Activated CD4-positive, alpha-beta T cell treated with anti-CD3 and anti-CD28 coated beads for 4 hours (primary cell): ENCODE measurements around the gene VSTM4.

Experiments
- DNase-seq, 2 donors: peaks; one replicate each; pipeline ENCODE4 v3.0.0-alpha.2; 2020

The VSTM4 gene

GRCh38 chr10:49116509-49117375 is 1.4 kb upstream of the VSTM4 start:
- no peak for DNase-seq

DNA sequence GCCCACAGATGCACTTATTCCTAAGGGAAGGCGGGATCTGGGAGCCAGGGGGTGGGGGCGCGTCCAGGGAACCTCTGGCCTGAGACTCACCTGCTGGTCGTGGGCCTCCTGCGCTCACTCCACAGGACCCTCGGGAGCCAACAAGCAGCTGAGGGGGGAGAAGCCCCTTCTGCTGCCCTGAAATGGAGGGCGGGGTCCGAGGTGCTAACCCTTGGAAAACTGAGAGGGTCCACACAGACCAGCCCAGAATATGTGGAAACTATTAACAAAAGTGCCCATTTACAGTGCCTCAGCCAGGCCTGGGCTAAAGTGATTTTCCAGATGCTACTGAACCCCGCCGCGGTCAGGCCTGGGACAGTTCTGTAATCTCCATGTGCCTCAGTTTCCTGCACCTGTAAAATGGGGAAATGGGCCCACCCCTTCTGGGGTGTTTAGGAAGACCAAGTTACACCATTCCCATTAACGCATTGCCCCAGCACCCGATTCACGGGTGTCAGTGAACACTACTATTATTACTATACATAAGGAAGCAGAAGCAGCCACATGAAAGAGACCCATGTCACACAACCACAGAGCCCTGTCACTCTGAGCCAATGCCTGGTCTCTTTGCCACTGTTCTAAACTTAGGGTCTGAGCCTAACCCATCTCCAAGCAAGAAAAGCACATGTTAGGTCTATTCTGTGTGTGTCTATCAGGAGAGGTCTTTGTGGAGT is 630 bp upstream of the VSTM4 start:
- DNase-seq, result no peak

GRCh38 chr10:49114718-49115014 is 656 bp downstream of the VSTM4 start:
- no peak for DNase-seq

- no peak for DNase-seq
Measured at GRCh38 chr10:49113741-49114141, 1.6 kb downstream of the VSTM4 start.

DNA sequence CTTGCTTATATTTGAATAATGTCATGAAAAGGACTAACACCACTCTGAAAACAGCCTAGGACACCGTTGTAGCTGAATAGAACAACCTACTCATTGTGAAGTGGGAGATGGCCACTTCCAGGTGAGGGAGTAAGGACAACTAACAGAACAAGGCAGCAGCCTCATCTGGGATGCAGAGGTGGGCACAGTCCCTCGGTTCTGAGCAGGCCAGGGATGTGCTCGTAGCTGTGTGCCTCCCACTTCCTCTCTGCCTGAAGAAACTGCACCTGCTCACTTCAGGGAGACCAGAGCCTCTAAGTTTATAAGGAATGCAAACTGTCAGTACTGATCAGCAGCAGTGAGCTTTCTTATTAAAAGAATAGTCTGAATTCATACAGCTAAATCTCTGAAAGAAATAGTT is 2.5 kb downstream of the VSTM4 start:
- DNase-seq, result no peak

DNA sequence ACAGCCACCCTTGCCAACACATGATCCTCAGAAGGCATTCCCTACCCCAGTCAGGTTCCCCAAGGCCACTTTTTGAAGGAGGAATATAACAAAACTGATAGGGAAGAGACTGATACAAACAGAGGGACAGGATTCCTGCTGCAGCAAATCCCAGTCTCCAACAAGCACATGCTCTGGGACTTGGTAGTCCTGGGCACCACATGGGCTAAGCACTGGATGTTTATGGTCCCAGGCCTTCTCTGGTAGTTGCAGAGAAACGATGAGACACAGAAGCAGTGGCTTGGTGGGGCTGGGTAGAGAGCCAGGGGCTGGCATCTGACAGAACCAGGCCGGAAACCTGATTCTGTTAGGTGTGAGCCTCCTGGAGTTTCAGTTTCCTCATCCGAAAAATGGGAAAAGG is 3.2 kb downstream of the VSTM4 start:
- no peak for DNase-seq

GRCh38 chr10:49111320-49111698 is 4.0 kb downstream of the VSTM4 start:
- DNase-seq, result no peak

DNA sequence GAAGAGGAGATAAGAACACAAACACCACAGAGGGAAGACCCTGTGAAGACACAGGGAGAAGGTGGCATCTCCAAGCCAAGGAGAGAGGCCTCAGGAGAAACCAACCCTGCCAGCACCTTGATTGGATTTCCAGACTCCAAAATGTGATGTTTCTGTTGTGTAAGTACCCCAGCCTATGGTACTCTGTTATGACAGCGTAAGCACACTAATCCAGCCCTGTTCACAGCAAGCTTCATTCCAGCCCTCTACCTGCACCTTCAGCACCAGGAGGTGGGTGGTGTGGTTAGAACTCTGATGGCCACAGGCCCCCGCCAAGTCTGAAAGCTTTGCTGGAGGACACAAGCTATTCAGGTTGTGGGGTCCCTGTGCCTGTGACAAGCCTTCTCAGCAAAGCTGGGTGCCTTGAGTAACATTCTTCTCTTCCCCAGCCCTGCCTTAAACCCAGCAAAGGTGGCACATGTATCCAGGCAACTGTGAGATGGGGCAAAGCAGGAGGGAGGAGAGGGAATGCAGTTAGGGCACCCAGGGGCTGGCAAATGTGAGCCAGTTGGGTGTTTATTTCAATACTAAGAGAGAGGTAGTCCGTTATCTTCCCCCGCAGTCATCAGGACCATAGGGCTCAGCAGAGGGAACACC is 4.5 kb downstream of the VSTM4 start:
- DNase-seq, result no peak

- DNase-seq, result no peak
Measured at GRCh38 chr10:49109669-49110340, 5.5 kb downstream of the VSTM4 start.

DNA sequence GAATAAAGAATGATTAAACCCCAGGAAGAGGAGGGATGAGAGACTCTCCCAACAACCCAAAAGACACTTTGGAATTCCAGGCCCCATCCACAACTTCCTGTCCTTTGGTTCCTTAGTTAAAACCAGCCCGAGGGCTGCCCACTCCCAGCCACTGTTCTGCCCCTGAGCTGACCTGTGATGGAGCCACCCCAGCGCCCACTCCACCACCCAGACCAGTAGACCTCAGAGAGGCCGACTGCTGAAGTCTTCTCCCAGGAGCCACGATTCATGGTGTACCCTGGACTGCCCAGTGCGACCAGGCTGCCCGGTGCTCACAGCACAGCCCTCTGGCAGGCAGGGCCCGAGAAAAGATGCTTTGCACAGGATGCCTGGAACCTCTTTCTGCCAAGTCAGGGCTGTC is 6.7 kb downstream of the VSTM4 start:
- no peak for DNase-seq

GRCh38 chr10:49107887-49108267 is 7.4 kb downstream of the VSTM4 start:
- no peak for DNase-seq

GRCh38 chr10:49107111-49107886 is 8.0 kb downstream of the VSTM4 start:
- DNase-seq, result no peak

GRCh38 chr10:49106451-49106850 is 8.9 kb downstream of the VSTM4 start:
- DNase-seq, result no peak

- DNase-seq, result no peak
Measured at GRCh38 chr10:49105076-49105475, 10.2 kb downstream of the VSTM4 start.

DNA sequence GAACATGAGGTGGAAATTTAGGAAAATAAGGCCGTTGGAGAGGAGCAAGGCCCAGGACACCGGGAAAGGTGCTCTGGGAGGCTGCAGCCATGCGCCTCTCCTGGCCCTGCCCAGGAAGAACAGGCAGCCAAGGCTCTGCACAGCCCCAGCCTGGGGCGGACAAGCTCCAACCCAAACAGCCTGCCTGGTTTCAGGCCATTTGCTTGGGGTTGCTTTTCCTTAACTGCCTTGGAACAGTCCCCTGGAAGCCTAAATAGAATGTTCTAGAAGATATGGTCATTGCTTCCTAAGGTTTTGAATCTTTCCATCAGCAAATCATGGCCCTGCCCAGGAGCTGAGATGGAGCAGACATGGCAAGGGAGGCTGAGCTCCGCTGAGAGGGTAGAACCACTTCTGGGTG is 11.0 kb downstream of the VSTM4 start:
- no peak for DNase-seq

- no peak for DNase-seq
Measured at GRCh38 chr10:49103761-49104160, 11.6 kb downstream of the VSTM4 start.

DNA sequence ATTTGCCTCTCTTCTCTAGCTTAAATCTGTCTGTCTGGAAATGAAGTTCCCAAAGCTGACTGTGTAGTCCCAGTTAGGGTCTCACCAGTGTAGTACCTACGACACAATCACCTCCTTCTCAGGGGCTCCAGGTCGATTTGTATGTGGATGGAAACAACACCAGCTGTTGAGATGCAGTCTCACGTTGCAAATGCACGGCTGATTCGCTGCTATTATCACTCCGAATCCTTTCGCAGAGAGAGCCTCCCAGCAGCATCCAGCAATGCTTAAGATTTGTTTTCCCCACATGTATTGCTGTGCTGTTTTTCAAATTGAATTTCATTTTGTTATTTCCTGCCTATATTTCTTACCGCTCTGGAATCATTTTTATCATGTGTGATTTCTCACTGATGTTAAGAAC is 16.3 kb downstream of the VSTM4 start:
- no peak for DNase-seq

DNA sequence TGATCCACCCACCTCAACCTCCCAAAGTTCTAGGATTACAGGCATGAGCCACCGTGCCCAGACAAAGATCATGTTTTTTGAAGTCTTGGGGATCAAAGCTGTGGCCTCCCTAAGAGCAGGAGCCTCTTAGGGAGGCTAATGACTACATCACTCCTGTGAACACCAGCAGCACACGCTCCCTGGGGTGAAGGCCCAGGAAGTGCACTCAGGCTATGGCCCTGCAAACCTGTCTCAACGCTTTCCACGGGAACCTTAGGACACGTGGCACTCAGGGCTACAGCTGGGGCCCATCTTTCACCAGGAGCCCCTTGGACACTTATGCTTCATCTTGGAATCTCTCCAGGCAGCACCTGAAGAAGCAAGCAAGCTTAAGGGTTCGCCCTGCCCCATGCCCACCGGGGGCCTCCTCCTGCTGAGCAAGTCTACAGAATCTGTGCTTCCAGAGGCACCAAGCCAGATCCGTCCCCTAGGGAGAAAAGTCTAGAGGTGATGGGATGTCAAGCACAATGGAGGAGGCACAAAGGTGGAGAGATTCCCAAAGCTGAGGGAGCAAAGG is 18.4 kb downstream of the VSTM4 start:
- DNase-seq, result no peak

- DNase-seq, result no peak
Measured at GRCh38 chr10:49094646-49095045, 20.7 kb downstream of the VSTM4 start.

DNA sequence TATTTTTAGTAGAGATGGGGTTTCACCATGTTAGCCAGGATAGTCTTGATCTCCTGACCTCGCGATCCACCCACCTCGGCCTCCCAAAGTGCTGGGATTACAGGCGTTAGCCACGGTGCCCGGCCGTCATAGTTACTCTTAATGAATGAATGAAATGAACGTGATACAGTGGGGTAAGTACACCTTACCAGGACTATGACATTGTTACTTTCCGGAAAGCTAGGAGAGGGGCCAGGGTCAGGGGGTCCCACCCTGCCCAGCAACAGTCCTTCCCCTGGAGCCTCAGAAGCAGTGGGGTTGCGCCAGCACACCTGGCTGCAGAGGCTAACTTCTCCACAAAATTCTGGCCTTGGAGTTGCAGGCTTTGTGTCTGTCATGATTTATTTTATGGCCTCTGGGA is 21.4 kb downstream of the VSTM4 start:
- no peak for DNase-seq

- DNase-seq, result no peak
Measured at GRCh38 chr10:49092477-49092876, 22.8 kb downstream of the VSTM4 start.

DNA sequence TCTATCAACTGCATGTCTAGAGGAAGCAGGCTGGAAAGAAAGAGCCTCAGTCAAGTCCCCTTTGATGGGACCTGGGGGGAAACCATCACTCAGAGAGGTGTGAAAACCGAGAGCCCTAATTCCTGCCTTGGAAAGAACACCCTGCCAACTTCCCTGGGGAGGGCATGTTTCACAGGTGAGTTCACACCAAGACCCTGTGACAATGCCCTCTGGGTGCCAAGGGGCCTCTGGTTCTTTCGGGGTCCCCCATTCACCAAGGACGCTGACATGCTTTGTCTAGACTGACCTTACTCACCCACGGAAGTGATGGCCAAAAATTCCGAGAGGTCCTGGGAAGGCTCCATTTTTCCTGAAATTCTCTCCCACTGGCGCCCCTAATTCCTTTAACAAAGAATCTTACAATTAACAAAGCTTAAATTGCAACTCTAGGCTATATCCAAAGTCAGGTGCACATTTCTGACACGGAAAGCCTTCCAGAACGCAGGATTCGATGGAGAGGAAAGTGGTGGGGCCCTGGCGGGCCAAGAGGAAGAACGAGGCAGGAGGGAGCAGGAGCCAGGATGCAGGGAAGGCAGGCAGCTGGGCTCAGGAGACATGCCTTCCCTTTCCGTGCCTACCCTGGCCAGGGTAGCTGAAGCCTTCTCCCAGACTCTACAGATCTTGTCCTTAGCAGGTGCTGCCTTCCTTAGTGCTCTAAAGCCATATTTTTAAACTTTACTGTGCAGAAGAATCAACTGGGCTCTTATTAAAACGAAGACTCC is 23.7 kb downstream of the VSTM4 start:
- no peak for DNase-seq
